Lower lobe of right lung (tissue), 2 donors: ENCODE measurements around the gene WASHC2A. TPM values are rescaled to one million over a fixed set of nuclear protein-coding genes. Genes with fewer than 3 reads are reported as not detected.
"Not testable (repeated sequence)": the region's sequence is repeated elsewhere in the genome, so short reads cannot be mapped to it uniquely, and the experiment has no call there.

ENCODE experiments used
- ATAC-seq, 2 donors: fragments of 200-7000 bp; cut with Tn5 transposase; one replicate each; pipeline ENCODE4 v1.9.1; 2020 to 2022; ENCODE audit warnings: mild to moderate bottlenecking in 2 of 2, moderate library complexity in 2 of 2
- DNase-seq: peaks from one replicate; pipeline ENCODE4 v3.0.0-alpha.2; 2020
- H3K27ac ChIP-seq: fragments of 200-600 bp; one replicate; pipeline ENCODE4 v1.8.0; 2022
- H3K27me3 ChIP-seq: fragments of 200-600 bp; one replicate; pipeline ENCODE4 v1.8.0; 2022; ENCODE audit warnings: low read depth
- H3K36me3 ChIP-seq: fragments of 200-600 bp; one replicate; pipeline ENCODE4 v1.8.0; 2022; ENCODE audit warnings: mild to moderate bottlenecking
- H3K4me1 ChIP-seq: fragments of 200-600 bp; one replicate; pipeline ENCODE4 v1.8.0; 2022
- H3K4me3 ChIP-seq: fragments of 200-600 bp; one replicate; pipeline ENCODE4 v1.8.0; 2022; ENCODE audit warnings: mild to moderate bottlenecking
- H3K9me3 ChIP-seq: fragments of 200-600 bp; one replicate; pipeline ENCODE4 v1.8.0; 2022
- CTCF ChIP-seq: fragments of 200-600 bp; IDR thresholded peaks from one replicate; pipeline ENCODE4 v1.8.0; 2022; ENCODE audit warnings: antibody characterized with exemption, mild to moderate bottlenecking
- intact Hi-C: fragments of 100-400 bp; cut with DNase I; formaldehyde crosslinking; loops from one replicate; pipeline ENCODE4 v1.11.0; 2022
- total RNA-seq: library from RNA; stranded (reverse); fragmentation: NEBNext Ultra II Directional; extraction: Animal tissue kit (Norgen Biotek cat#: 25700); gene quantifications from one replicate; pipeline ENCODE4 v1.2.1, GENCODE V29; 2021
- donor health status: DM: no; HTN: yes; CAD: no; lungs with severe emphysema.

Gene WASHC2A
- total RNA-seq, 1 donor from 2014 or later = 59.6 TPM

- Histone ChIP-seq H3K9me3 (no peaks in the 10 kb centered on the region), H3K4me1 (no peaks in the 10 kb centered on the region), H3K36me3 (no peaks in the 10 kb centered on the region), H3K4me3 (no peak overlapping the region), H3K27me3 (peaks cover 10% of the 10 kb centered on the region), H3K27ac (no peak overlapping the region)
- TF ChIP-seq CTCF = no peak
- intact Hi-C loops = no loop called here
- ATAC-seq (no peak), DNase-seq (no peak)
Measured at GRCh38 chr10:50027195-50027594, 40.6 kb upstream of the WASHC2A start.

GRCh38 chr10:50033481-50033880 is 34.3 kb upstream of the WASHC2A start:
- H3K4me3 ChIP-seq = no peak overlapping the region
- intact Hi-C loops = no loop called here
- no peak for TF ChIP-seq CTCF
- no peak for ATAC-seq
- DNase-seq = no peak
- no peaks in the 10 kb centered on the region for H3K36me3 ChIP-seq
- no peaks in the 10 kb centered on the region for H3K4me1 ChIP-seq
- H3K27ac ChIP-seq = no peak overlapping the region
- no peaks in the 10 kb centered on the region for H3K27me3 ChIP-seq
- no peaks in the 10 kb centered on the region for H3K9me3 ChIP-seq

- ATAC-seq = peak; percentile 60 to 80
- H3K4me1 ChIP-seq, H3K27ac ChIP-seq, DNase-seq, H3K4me3 ChIP-seq, H3K9me3 ChIP-seq, H3K27me3 ChIP-seq, H3K36me3 ChIP-seq, intact Hi-C loops: not testable (repeated sequence)
Measured at GRCh38 chr10:50035337-50035736, 32.4 kb upstream of the WASHC2A start.

- intact Hi-C loops = no loop called here
- peak; percentile 33 to 53 for ATAC-seq
- H3K9me3 ChIP-seq = no peaks in the 10 kb centered on the region
- DNase-seq = no peak
- H3K27me3 ChIP-seq = no peaks in the 10 kb centered on the region
- H3K4me1 ChIP-seq = no peaks in the 10 kb centered on the region
- no peaks in the 10 kb centered on the region for H3K36me3 ChIP-seq
- no peak overlapping the region for H3K27ac ChIP-seq
- TF ChIP-seq CTCF = no peak
- no peak overlapping the region for H3K4me3 ChIP-seq
Measured at GRCh38 chr10:50044941-50045664, 22.7 kb upstream of the WASHC2A start.

- H3K27me3 ChIP-seq, DNase-seq, H3K36me3 ChIP-seq, H3K4me3 ChIP-seq, H3K27ac ChIP-seq, H3K9me3 ChIP-seq, intact Hi-C loops, ATAC-seq, H3K4me1 ChIP-seq: not testable (repeated sequence)
Measured at GRCh38 chr10:50046457-50046856, 21.3 kb upstream of the WASHC2A start.

- peaks cover 10% of the 10 kb centered on the region for H3K4me1 ChIP-seq
- intact Hi-C loops, H3K4me3 ChIP-seq, H3K9me3 ChIP-seq, H3K36me3 ChIP-seq, H3K27me3 ChIP-seq, H3K27ac ChIP-seq, DNase-seq, ATAC-seq: not testable (repeated sequence)
Measured at GRCh38 chr10:50047594-50047993, 20.2 kb upstream of the WASHC2A start.

GRCh38 chr10:50051995-50052660 is 15.6 kb upstream of the WASHC2A start:
- Histone ChIP-seq H3K27ac (peak overlapping the region; percentile 77), H3K4me1 (peaks cover 12% of the 10 kb centered on the region)
- H3K36me3 ChIP-seq, DNase-seq, H3K4me3 ChIP-seq, H3K27me3 ChIP-seq, intact Hi-C loops, H3K9me3 ChIP-seq: not testable (repeated sequence)
- ATAC-seq = peak; percentile 77 to 88

GRCh38 chr10:50052778-50053376 is 14.9 kb upstream of the WASHC2A start:
- peak; percentile 43 to 64 for ATAC-seq
- Histone ChIP-seq H3K4me1 (peaks cover 12% of the 10 kb centered on the region), H3K27ac (peak overlapping the region; percentile 77)
- H3K36me3 ChIP-seq, intact Hi-C loops, H3K4me3 ChIP-seq, DNase-seq, H3K27me3 ChIP-seq, H3K9me3 ChIP-seq: not testable (repeated sequence)

- H3K9me3 ChIP-seq, H3K27me3 ChIP-seq, H3K4me3 ChIP-seq, H3K36me3 ChIP-seq, DNase-seq, H3K27ac ChIP-seq, intact Hi-C loops, ATAC-seq: not testable (repeated sequence)
- peaks cover 12% of the 10 kb centered on the region for H3K4me1 ChIP-seq
Measured at GRCh38 chr10:50055494-50056292, 12.1 kb upstream of the WASHC2A start.

- H3K4me3 ChIP-seq, H3K27me3 ChIP-seq, DNase-seq, H3K36me3 ChIP-seq, ATAC-seq, intact Hi-C loops, H3K27ac ChIP-seq, H3K9me3 ChIP-seq: not testable (repeated sequence)
- H3K4me1 ChIP-seq = peaks cover 11% of the 10 kb centered on the region
Measured at GRCh38 chr10:50056654-50057053, 11.1 kb upstream of the WASHC2A start.
